NOMO-1 treated with DMSO at 0.1 percent for 48 hours (cell line): Measurements from ENCODE around the gene VPS37B.
"Not testable (repeated sequence)": the region's sequence is repeated elsewhere in the genome, so short reads cannot be mapped to it uniquely, and the experiment has no call there.

Source experiments
- DNase-seq: peaks from one replicate; lab custom pipeline; 2025; ENCODE audit not compliant: unreplicated experiment; lab: John Stamatoyannopoulos, UW

The VPS37B gene, protein sequence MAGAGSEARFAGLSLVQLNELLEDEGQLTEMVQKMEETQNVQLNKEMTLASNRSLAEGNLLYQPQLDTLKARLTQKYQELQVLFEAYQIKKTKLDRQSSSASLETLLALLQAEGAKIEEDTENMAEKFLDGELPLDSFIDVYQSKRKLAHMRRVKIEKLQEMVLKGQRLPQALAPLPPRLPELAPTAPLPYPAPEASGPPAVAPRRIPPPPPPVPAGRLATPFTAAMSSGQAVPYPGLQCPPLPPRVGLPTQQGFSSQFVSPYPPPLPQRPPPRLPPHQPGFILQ

GRCh38 chr12:122895704-122896636 lies at the start of gene VPS37B:
Gene VPS37B, minus strand, starts transcription at chr12:122896124. Its CDS starts 62 bp downstream, at chr12:122896062.
- peak; percentile 59 for DNase-seq

- DNase-seq, result no peak
These were observed 49.0 kb upstream of the VPS37B start for GRCh38 chr12:122944605-122945592.

DNA sequence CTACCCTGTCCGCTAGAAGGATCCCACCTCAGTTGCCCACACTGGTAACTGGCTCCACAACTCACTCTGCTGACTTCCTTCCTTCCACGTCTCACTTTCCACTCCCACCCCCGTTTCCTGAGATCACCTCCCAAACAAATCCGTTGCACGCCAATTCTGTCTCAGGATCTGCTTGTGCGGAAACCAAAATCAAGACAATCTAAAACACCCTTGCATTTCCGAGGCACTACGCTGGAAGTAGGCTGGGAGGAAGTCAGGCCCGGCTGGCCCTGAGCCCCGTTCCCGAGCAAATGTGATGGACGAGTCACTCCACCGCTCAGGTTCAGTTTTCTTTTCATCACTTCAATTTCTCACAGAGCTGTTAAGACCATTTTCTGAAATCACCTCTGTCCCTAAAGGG lies 47.3 kb upstream of the VPS37B start:
- no peak for DNase-seq

- no peak for DNase-seq
These were observed 46.7 kb upstream of the VPS37B start for GRCh38 chr12:122942637-122943036.

- not testable (repeated sequence) for DNase-seq
These were observed 45.4 kb upstream of the VPS37B start for GRCh38 chr12:122941351-122941750.

- no peak for DNase-seq
These were observed 43.2 kb upstream of the VPS37B start for GRCh38 chr12:122939125-122939524.

- DNase-seq, result no peak
These were observed 41.7 kb upstream of the VPS37B start for GRCh38 chr12:122937622-122938091.

DNA sequence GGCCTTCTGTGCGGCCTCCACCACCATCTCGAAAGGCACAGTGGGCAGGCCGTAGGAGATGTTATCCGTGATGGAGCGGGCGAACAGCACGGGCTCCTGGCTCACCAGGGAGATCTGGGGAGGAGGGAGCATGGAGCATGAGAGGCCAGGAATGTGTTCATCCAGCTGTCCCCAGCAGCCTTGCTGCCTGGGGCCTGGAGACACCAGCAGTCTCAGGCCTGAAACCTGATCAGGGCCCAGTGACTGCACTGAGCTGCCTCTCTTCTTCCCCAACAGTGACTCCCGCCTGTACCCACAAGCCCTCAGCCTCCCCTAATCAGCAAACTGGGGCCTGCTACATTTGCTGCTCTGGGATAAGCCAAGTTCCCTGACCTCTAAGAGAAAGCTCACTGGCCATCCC lies 39.4 kb upstream of the VPS37B start:
- DNase-seq, result no peak

DNA sequence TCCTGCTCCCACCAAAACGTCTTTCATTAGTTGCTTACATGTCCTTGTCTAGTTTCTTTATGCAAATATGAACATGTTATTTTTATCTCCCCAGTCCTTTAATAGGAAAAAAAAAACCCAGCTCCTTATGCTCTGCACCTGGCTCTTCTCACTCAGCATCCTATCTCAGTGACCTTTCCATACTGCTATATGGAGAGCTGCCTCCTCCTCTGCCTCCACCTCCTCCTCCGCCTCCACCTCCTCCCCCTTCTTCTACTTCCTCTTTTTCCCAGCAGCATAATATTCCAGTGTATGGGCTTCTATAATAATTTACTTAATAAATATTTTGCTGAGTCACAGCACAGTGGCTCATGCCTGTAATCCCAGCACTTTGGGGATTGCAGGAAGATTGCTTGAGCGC lies 38.8 kb upstream of the VPS37B start:
- no peak for DNase-seq

GRCh38 chr12:122932207-122932606 lies 36.3 kb upstream of the VPS37B start:
- DNase-seq, result no peak

- DNase-seq, result no peak
These were observed 33.9 kb upstream of the VPS37B start for GRCh38 chr12:122929812-122930211.

GRCh38 chr12:122929148-122929538 lies 33.2 kb upstream of the VPS37B start:
- no peak for DNase-seq

DNA sequence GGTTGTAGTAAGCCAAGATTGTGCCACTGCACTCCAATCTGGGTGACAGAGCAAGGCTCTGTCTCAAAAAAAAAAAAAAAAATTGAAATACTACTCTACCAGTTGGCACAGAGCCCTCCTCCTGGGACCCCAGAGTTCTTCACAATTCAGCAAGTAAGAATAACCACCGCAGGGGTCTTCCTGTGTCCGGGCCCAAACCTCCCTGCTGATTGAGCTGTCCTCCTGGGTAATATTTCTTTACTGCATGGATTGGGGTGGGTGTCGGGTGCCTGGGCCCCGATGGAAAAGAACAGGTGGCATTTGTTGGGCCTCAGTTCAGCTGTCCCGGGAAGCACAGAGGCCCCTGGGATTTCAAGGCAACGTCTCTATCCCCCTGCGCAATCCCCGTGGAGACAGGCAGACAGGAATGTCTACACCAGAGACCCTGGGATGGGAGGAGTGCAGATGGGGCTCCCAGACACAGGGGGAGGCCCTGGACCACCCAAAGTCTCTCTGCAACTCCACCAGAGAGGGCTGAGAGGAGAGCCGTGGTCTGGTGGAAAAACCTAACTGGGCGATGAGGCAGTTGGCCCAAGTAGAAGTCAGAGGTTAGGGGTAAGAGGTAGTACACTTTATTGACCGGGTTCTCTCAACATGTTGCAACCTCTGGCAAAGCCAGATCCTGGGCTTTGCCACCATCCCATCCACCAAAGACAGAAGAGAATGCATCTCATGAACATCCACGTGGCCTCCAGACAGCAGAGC lies 32.7 kb upstream of the VPS37B start:
- no peak for DNase-seq

GRCh38 chr12:122927756-122928403 lies 32.0 kb upstream of the VPS37B start:
- DNase-seq, result peak; percentile 23

GRCh38 chr12:122921917-122922316 lies 26.0 kb upstream of the VPS37B start:
- no peak for DNase-seq

DNA sequence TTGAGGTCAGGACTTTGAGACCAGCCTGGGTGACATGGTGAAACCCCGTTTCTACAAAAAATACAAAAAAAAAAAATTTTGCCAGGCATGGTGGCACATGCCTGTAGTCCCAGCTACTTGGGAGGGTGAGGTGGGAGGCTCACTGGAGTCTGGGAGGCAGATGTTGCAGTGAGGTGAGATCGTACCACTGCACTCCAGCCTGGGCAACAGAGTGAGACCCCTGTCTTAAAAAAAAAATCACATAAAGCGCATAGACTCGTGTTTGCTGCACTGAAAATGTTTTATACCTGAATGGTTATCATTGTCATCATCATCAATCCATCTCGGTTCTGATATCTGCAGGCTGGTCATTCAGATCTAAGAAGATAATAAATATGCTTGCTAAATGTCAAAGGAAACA lies 24.8 kb upstream of the VPS37B start:
- DNase-seq, result no peak

GRCh38 chr12:122918827-122919226 lies 22.9 kb upstream of the VPS37B start:
- DNase-seq, result no peak

GRCh38 chr12:122917507-122918121 lies 21.7 kb upstream of the VPS37B start:
- DNase-seq, result no peak
